ENCODE results near the gene INAVA.
"Not testable (repeated sequence)": the region's sequence is repeated elsewhere in the genome, so short reads cannot be mapped to it uniquely, and the experiment has no call there.

INAVA gene

GRCh38 chr1:200921571-200922110 is 26.9 kb downstream of the INAVA start:
- no peak for DNase-seq (ENCODE audit: low spot score)

- no peak for DNase-seq (ENCODE audit: low spot score)
These were observed 27.7 kb downstream of the INAVA start for GRCh38 chr1:200922406-200922805.

- DNase-seq (ENCODE audit: low spot score), result peak; percentile 42
These were observed 28.9 kb downstream of the INAVA start for GRCh38 chr1:200923601-200924000.

- no peak for DNase-seq (ENCODE audit: low spot score)
These were observed 31.1 kb downstream of the INAVA start for GRCh38 chr1:200925831-200926230.

GRCh38 chr1:200929530-200930278 is 35.0 kb downstream of the INAVA start:
- no peak for DNase-seq (ENCODE audit: low spot score)

GRCh38 chr1:200930285-200930684 is 35.6 kb downstream of the INAVA start:
- DNase-seq (ENCODE audit: low spot score), result not testable (repeated sequence)

- no peak for DNase-seq (ENCODE audit: low spot score)
These were observed 37.1 kb downstream of the INAVA start for GRCh38 chr1:200931776-200932175.

- no peak for DNase-seq (ENCODE audit: low spot score)
These were observed 40.1 kb downstream of the INAVA start for GRCh38 chr1:200934676-200935245.

GRCh38 chr1:200935286-200935962 is 40.7 kb downstream of the INAVA start:
- not testable (repeated sequence) for DNase-seq (ENCODE audit: low spot score)

GRCh38 chr1:200938955-200939354 is 44.3 kb downstream of the INAVA start:
- no peak for DNase-seq (ENCODE audit: low spot score)

- DNase-seq (ENCODE audit: low spot score), result no peak
These were observed 50.4 kb downstream of the INAVA start for GRCh38 chr1:200945111-200945510.

GRCh38 chr1:200947059-200947566 is 52.4 kb downstream of the INAVA start:
- no peak for DNase-seq (ENCODE audit: low spot score)

- no peak for DNase-seq (ENCODE audit: low spot score)
These were observed 54.9 kb downstream of the INAVA start for GRCh38 chr1:200949626-200950025.

- DNase-seq (ENCODE audit: low spot score), result no peak
These were observed 56.3 kb downstream of the INAVA start for GRCh38 chr1:200951016-200951415.

- no peak for DNase-seq (ENCODE audit: low spot score)
These were observed 59.7 kb downstream of the INAVA start for GRCh38 chr1:200954434-200954833.

GRCh38 chr1:200958597-200958996 is 63.9 kb downstream of the INAVA start:
- no peak for DNase-seq (ENCODE audit: low spot score)

- no peak for DNase-seq (ENCODE audit: low spot score)
These were observed 64.8 kb downstream of the INAVA start for GRCh38 chr1:200959411-200959921.

- DNase-seq (ENCODE audit: low spot score), result no peak
These were observed 65.7 kb downstream of the INAVA start for GRCh38 chr1:200960236-200960947.

GRCh38 chr1:200960948-200961340 is 66.2 kb downstream of the INAVA start:
- DNase-seq (ENCODE audit: low spot score), result no peak

- DNase-seq (ENCODE audit: low spot score), result not testable (repeated sequence)
These were observed 67.5 kb downstream of the INAVA start for GRCh38 chr1:200962151-200962550.

- no peak for DNase-seq (ENCODE audit: low spot score)
These were observed 67.9 kb downstream of the INAVA start for GRCh38 chr1:200962631-200963030.

GRCh38 chr1:200963076-200963475 is 68.4 kb downstream of the INAVA start:
- DNase-seq (ENCODE audit: low spot score), result no peak

Measured in GM03348 (cell line).